ENCODE measurements around the gene TSC22D1. TPM values are rescaled to one million over a fixed set of nuclear protein-coding genes. Genes with fewer than 3 reads are reported as not detected.

Gene TSC22D1
- total and polyA plus RNA-seq, 2 experiments from 2014 or later: 173 to 195 TPM

DNA sequence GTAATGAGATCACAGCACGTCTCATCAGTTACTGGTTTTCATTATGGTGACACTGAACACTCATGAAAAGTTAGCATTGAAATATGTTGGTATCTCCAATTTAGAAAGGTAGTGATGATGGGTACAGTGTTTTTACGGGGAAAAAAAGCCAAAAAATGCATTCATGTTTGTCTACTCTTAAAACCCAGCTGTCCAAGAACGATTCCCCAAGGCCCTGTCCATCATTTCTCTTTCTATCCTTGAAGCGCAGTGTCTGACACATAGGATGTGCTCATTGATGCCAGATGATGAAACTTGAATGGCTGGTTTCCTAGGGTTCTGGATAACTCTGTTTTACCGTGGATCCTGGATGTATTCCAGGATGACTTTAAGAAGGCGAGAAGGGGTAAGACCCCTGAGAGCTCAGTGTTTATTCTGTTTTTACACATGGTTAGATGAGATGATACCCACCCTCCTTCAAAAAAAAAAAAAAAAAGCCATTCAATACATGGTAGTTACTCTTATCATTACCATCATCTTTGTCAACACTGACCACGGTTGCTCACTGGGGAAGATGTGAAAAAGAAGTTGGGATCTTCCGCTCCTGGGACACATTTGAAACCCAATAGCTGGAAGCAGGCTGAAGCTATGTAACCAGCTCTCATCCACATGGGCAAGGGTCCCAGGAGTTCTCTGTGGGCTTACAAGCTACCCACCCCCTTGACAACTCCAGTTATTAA, 180.0 kb downstream of the TSC22D1 start:
- WGBS (ENCODE audit: low lambda C conversion rate, missing lambda C conversion rate): 65% methylated on average over 8 of the region's 8 CpGs
- DNase-seq (ENCODE audit: low spot score): no peak
- TF ChIP-seq EZH2 (IDR thresholded peaks at IDR 0.05; ENCODE audit: borderline replicate concordance) (no peak), EZH2phosphoT487 (IDR thresholded peaks at IDR 0.05; ENCODE audit: low read depth, severe bottlenecking, unreplicated experiment) (no peak)
- TF ChIP-seq, protein P1, sequence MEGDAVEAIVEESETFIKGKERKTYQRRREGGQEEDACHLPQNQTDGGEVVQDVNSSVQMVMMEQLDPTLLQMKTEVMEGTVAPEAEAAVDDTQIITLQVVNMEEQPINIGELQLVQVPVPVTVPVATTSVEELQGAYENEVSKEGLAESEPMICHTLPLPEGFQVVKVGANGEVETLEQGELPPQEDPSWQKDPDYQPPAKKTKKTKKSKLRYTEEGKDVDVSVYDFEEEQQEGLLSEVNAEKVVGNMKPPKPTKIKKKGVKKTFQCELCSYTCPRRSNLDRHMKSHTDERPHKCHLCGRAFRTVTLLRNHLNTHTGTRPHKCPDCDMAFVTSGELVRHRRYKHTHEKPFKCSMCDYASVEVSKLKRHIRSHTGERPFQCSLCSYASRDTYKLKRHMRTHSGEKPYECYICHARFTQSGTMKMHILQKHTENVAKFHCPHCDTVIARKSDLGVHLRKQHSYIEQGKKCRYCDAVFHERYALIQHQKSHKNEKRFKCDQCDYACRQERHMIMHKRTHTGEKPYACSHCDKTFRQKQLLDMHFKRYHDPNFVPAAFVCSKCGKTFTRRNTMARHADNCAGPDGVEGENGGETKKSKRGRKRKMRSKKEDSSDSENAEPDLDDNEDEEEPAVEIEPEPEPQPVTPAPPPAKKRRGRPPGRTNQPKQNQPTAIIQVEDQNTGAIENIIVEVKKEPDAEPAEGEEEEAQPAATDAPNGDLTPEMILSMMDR (IDR thresholded peaks at IDR 0.05; ENCODE audit: poor library complexity): no peak
- H3K27me3 ChIP-seq: no peaks in the 10 kb centered on the region
- H2AFZ ChIP-seq: no peak overlapping the region
- H3K4me3 ChIP-seq: no peak overlapping the region
- H3K4me2 ChIP-seq: peak overlapping the region; percentile 53
- no peaks in the 10 kb centered on the region for H4K20me1 ChIP-seq (ENCODE audit: insufficient read depth, poor library complexity, severe bottlenecking)
- H3K9me3 ChIP-seq (ENCODE audit: low read depth): no peaks in the 10 kb centered on the region
- H3K36me3 ChIP-seq (replicated peaks; ENCODE audit: insufficient read depth, low read depth): no peaks in the 10 kb centered on the region
- H3K79me2 ChIP-seq: no peaks in the 10 kb centered on the region
- H3K27ac ChIP-seq: peak overlapping the region; percentile 52
- H3K4me1 ChIP-seq (ENCODE audit: insufficient read depth): peaks cover 27% of the 10 kb centered on the region
- H3K9me2 ChIP-seq (replicated peaks; ENCODE audit: insufficient read depth): no peaks in the 10 kb centered on the region

DNA sequence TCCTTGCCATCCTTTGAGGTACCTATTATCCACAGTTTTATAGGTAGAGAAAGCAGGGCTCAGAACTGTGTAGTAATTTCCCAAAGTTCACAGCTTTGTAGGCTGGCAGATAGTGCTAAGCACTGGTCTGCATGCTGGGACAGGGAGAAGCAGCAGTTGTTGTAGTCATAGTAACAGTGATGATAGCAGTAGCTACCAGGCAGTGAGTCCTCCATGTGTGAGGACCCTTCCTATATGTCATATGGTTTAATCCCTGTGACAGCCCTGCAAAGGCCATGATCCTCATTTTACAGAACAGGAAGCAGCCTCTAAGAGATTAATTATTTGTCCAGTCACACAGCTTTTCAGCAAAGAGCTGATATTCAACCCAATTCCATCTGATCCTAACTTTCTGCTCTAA, 181.5 kb downstream of the TSC22D1 start:
- Histone ChIP-seq H3K27ac (no peak overlapping the region), H3K4me1 (ENCODE audit: insufficient read depth) (peaks cover 27% of the 10 kb centered on the region), H2AFZ (no peak overlapping the region), H3K9me2 (replicated peaks; ENCODE audit: insufficient read depth) (no peaks in the 10 kb centered on the region), H3K79me2 (no peaks in the 10 kb centered on the region), H3K36me3 (replicated peaks; ENCODE audit: insufficient read depth, low read depth) (no peaks in the 10 kb centered on the region), H3K4me3 (no peak overlapping the region), H3K27me3 (no peaks in the 10 kb centered on the region), H3K9me3 (ENCODE audit: low read depth) (no peaks in the 10 kb centered on the region), H4K20me1 (ENCODE audit: insufficient read depth, poor library complexity, severe bottlenecking) (no peaks in the 10 kb centered on the region), H3K4me2 (no peak overlapping the region)
- DNase-seq (ENCODE audit: low spot score): no peak
- TF ChIP-seq, protein P1 (IDR thresholded peaks at IDR 0.05; ENCODE audit: poor library complexity): no peak
- TF ChIP-seq EZH2 (IDR thresholded peaks at IDR 0.05; ENCODE audit: borderline replicate concordance): no peak
- no peak for TF ChIP-seq EZH2phosphoT487 (IDR thresholded peaks at IDR 0.05; ENCODE audit: low read depth, severe bottlenecking, unreplicated experiment)

DNA sequence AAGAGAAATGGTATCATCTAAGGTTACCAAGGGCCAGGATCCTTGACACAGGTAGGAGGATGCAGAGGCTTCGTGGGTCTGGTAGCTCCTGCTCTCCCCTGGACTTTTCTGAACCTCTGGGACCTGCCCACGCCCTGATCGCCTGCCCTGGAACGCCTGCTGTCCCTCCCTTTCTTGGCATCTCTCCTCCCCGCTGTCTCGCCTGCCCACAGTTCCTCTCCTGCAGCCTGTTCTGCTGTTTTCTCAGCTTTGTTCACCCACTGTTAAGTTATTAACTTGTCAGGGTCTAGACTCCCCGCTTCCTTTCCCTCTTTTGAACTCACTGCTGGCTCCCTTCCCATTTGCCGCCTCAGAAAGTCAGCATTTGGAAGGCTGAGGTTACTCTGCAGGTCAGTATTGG, 182.7 kb downstream of the TSC22D1 start:
- DNase-seq (ENCODE audit: low spot score): no peak
- WGBS (ENCODE audit: low lambda C conversion rate, missing lambda C conversion rate): 84% methylated on average over 8 of the region's 8 CpGs
- no peaks in the 10 kb centered on the region for H3K79me2 ChIP-seq
- no peak overlapping the region for H3K27ac ChIP-seq
- no peaks in the 10 kb centered on the region for H4K20me1 ChIP-seq (ENCODE audit: insufficient read depth, poor library complexity, severe bottlenecking)
- TF ChIP-seq EZH2 (IDR thresholded peaks at IDR 0.05; ENCODE audit: borderline replicate concordance) (no peak), EZH2phosphoT487 (IDR thresholded peaks at IDR 0.05; ENCODE audit: low read depth, severe bottlenecking, unreplicated experiment) (no peak)
- TF ChIP-seq, protein P1 (IDR thresholded peaks at IDR 0.05; ENCODE audit: poor library complexity): no peak
- no peaks in the 10 kb centered on the region for H3K27me3 ChIP-seq
- H3K9me2 ChIP-seq (replicated peaks; ENCODE audit: insufficient read depth): no peaks in the 10 kb centered on the region
- no peaks in the 10 kb centered on the region for H3K36me3 ChIP-seq (replicated peaks; ENCODE audit: insufficient read depth, low read depth)
- no peak overlapping the region for H2AFZ ChIP-seq
- no peak overlapping the region for H3K4me2 ChIP-seq
- peaks cover 34% of the 10 kb centered on the region for H3K4me1 ChIP-seq (ENCODE audit: insufficient read depth)
- H3K9me3 ChIP-seq (ENCODE audit: low read depth): no peaks in the 10 kb centered on the region
- H3K4me3 ChIP-seq: no peak overlapping the region

All from hepatocyte (in vitro differentiated cells).